Measurements from ENCODE around the gene GNAS-AS1. TPM values are rescaled to one million over a fixed set of nuclear protein-coding genes. Genes with fewer than 3 reads are reported as not detected.
"Not testable (repeated sequence)": the region's sequence is repeated elsewhere in the genome, so short reads cannot be mapped to it uniquely, and the experiment has no call there.

GNAS-AS1 gene
- total RNA-seq, 2 experiments from 2014 or later, result 0.89 to 1.8 TPM

DNA sequence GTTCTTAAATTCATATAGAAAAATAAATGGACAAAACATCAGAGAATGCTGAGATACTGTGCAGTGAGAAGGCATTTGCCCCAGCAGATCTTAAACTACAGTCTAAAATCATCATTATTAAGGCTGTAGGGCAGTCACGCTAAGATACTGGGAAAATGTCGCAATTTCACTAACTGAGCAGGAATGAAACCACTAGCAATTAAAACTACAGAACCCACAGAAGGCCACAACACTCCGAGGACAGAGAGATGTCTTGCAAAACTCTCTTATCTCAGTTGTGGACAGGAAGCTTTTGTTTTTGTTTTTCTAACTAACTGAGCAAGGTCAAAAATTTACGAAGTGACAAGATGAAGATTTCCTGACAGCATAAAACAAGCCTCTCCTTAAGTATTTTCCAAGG, 18.2 kb downstream of the GNAS-AS1 start:
- H3K27ac Mint-ChIP-seq, result no peak overlapping the region
- DNase-seq, result no peak
- no peak for ATAC-seq
- H3K27me3 Mint-ChIP-seq, result peaks cover 56% of the 10 kb centered on the region
- CTCF ChIA-PET, result no interaction called here
- H3K36me3 Mint-ChIP-seq, result peaks cover 3% of the 10 kb centered on the region
- no peak overlapping the region for H3K4me3 Mint-ChIP-seq
- peaks cover 19% of the 10 kb centered on the region for H3K4me1 Mint-ChIP-seq
- H3K9me3 Mint-ChIP-seq (ENCODE audit: low read depth), result peaks cover 2% of the 10 kb centered on the region

DNA sequence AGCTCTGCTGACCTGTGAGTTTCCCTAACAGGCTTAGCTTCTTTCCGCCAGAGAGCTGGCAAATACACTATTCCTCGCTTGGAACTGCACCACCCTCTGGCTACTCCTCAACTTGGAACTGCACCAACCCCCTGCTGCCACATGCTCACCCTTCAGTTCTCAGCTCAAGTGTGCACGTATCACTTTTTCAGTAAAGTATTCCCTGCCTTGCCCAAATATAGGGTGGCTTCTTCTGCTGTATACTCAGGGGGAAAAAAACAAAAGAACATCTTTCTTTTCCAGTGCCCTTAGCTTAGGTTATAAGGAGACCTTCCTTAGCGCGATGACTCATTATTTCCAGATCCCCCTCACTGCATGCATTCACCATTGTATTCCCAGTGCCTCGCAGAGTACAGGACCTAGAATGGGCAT, 21.2 kb downstream of the GNAS-AS1 start:
- peaks cover 2% of the 10 kb centered on the region for H3K9me3 Mint-ChIP-seq (ENCODE audit: low read depth)

DNA sequence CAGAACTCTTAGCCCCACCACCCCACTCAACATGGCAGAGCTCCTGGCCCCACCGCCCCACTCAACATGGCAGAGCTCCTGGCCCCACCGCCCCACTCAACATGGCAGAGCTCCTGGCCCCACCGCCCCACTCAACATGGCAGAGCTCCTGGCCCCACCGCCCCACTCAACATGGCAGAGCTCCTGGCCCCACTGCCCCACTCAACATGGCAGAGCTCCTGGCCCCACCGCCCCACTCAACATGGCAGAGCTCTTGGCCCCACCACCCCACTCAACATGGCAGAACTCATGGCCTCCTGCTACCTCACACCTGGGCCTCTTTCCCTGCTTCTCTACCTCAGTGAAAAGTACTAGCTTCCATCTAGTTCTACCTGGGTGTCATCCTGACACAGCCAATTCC, 21.9 kb downstream of the GNAS-AS1 start:
- H3K27ac Mint-ChIP-seq, result not testable (repeated sequence)

More for the DNA sequence above, 21.2 kb downstream of the GNAS-AS1 start:
- peaks cover 3% of the 10 kb centered on the region for H3K36me3 Mint-ChIP-seq
- peaks cover 42% of the 10 kb centered on the region for H3K27me3 Mint-ChIP-seq
- H3K27ac Mint-ChIP-seq, result no peak overlapping the region
- ATAC-seq, result no peak
- no peaks in the 10 kb centered on the region for H3K4me1 Mint-ChIP-seq
- DNase-seq, result no peak
- no peak overlapping the region for H3K4me3 Mint-ChIP-seq
- CTCF ChIA-PET, result interaction anchor here (0.6 kb wide), 1 partner anchor 367 kb away, joined by 4 read pairs; no protein-coding TSS in a partner anchor

DNA sequence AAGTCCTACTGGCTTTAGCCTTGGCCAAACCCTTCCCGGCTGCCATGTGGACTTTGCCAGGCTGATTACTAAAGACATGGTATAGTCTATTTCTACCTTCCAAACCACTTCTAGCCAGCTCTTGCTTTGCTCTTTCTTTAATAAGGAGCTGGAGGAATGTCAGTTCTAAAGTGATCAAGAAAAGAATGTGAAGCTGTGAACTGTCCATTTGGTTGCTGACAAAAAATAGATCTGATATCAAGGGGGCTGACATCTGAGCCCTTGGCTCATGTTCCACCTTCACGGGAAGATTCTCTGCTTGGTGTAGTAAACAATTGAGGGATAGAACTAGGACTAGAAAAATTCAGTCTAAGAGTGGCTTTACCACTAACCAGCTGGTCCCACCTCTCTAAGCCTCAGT, 22.6 kb downstream of the GNAS-AS1 start:
- H3K27ac Mint-ChIP-seq, result no peak overlapping the region
- peaks cover 3% of the 10 kb centered on the region for H3K36me3 Mint-ChIP-seq
- H3K4me1 Mint-ChIP-seq, result no peaks in the 10 kb centered on the region
- CTCF ChIA-PET, result no interaction called here
- no peak for DNase-seq
- peaks cover 40% of the 10 kb centered on the region for H3K27me3 Mint-ChIP-seq
- ATAC-seq, result no peak
- H3K4me3 Mint-ChIP-seq, result no peak overlapping the region
- peaks cover 2% of the 10 kb centered on the region for H3K9me3 Mint-ChIP-seq (ENCODE audit: low read depth)

More for the DNA sequence above, 21.9 kb downstream of the GNAS-AS1 start:
- H3K9me3 Mint-ChIP-seq (ENCODE audit: low read depth); H3K4me1 Mint-ChIP-seq; H3K4me3 Mint-ChIP-seq; H3K36me3 Mint-ChIP-seq; DNase-seq; ATAC-seq; CTCF ChIA-PET: not testable (repeated sequence)
- peaks cover 44% of the 10 kb centered on the region for H3K27me3 Mint-ChIP-seq

DNA sequence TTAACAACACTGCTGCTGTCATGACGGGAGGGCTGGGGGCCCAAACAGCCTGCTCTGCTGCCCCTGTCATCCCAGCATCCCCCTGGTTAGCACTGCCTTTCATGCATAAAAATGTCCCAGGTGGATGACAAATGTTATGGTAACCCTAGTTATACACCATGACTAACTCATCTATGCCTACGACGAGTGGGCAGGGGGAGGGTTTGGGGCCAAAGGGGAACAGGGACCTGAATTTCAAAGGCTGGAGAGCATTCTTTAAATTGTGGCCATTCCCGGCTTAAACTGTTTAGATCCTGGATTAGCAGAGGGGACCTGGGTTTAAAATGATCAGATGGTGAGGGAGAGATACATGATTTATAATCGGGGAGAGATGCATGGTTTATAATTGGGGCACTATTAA, 24.4 kb downstream of the GNAS-AS1 start:
- peaks cover 5% of the 10 kb centered on the region for H3K36me3 Mint-ChIP-seq
- CTCF ChIA-PET, result no interaction called here
- H3K9me3 Mint-ChIP-seq (ENCODE audit: low read depth), result peaks cover 2% of the 10 kb centered on the region
- no peak overlapping the region for H3K4me3 Mint-ChIP-seq
- DNase-seq, result no peak
- H3K4me1 Mint-ChIP-seq, result no peaks in the 10 kb centered on the region
- no peak for ATAC-seq
- peaks cover 39% of the 10 kb centered on the region for H3K27me3 Mint-ChIP-seq
- no peak overlapping the region for H3K27ac Mint-ChIP-seq

DNA sequence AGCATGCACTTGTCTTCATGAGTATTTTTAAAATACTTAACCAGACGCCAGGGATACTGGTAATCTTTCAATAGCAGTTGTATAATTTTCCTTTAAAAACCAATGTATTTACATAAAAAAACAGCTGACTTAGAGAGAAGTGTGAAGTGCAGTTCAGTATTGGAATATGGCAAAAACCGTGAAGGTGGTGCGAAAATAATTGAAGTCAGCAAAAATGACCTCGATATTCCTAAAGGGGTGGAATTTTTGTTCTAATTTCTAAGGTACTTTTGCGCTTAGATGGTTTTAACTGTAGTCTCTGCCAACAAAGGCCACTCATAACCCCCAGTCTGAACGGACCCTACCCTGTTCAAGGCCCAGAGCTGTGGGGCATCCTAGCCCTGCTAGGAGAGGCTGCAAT, 25.3 kb downstream of the GNAS-AS1 start:
- no peak for DNase-seq
- no peaks in the 10 kb centered on the region for H3K4me1 Mint-ChIP-seq
- H3K4me3 Mint-ChIP-seq, result no peak overlapping the region
- peaks cover 3% of the 10 kb centered on the region for H3K9me3 Mint-ChIP-seq (ENCODE audit: low read depth)
- no peak overlapping the region for H3K27ac Mint-ChIP-seq
- H3K27me3 Mint-ChIP-seq, result peaks cover 47% of the 10 kb centered on the region
- H3K36me3 Mint-ChIP-seq, result peaks cover 13% of the 10 kb centered on the region
- CTCF ChIA-PET, result no interaction called here
- ATAC-seq, result no peak

DNA sequence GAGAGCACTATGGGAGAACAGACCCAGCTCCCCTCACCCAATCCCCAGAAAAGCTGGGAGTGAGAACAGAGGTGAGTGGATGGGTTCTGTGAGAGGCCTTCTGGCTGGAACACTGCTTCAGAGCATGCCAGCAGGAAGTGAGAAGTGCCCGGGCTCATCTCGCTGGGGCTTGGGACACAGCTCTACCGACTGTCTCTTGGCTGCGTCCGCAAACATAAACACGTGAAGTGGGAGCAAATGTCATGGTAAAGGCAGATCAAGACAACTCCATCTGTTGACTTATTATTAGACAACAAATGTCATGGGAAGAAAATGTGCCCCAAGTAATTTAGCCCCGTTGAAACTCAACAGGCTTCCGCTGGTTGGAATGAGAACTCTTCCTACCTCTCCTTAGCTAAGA, 25.9 kb downstream of the GNAS-AS1 start:
- Mint-ChIP-seq H3K36me3 (peaks cover 16% of the 10 kb centered on the region), H3K4me1 (no peaks in the 10 kb centered on the region), H3K9me3 (ENCODE audit: low read depth) (peaks cover 3% of the 10 kb centered on the region), H3K4me3 (no peak overlapping the region), H3K27me3 (peaks cover 48% of the 10 kb centered on the region), H3K27ac (no peak overlapping the region)
- DNase-seq (no peak), ATAC-seq (no peak)
- CTCF ChIA-PET, result interaction anchor here (1.0 kb wide), 1 partner anchor 14 kb away, joined by 4 read pairs; no protein-coding TSS in a partner anchor

DNA sequence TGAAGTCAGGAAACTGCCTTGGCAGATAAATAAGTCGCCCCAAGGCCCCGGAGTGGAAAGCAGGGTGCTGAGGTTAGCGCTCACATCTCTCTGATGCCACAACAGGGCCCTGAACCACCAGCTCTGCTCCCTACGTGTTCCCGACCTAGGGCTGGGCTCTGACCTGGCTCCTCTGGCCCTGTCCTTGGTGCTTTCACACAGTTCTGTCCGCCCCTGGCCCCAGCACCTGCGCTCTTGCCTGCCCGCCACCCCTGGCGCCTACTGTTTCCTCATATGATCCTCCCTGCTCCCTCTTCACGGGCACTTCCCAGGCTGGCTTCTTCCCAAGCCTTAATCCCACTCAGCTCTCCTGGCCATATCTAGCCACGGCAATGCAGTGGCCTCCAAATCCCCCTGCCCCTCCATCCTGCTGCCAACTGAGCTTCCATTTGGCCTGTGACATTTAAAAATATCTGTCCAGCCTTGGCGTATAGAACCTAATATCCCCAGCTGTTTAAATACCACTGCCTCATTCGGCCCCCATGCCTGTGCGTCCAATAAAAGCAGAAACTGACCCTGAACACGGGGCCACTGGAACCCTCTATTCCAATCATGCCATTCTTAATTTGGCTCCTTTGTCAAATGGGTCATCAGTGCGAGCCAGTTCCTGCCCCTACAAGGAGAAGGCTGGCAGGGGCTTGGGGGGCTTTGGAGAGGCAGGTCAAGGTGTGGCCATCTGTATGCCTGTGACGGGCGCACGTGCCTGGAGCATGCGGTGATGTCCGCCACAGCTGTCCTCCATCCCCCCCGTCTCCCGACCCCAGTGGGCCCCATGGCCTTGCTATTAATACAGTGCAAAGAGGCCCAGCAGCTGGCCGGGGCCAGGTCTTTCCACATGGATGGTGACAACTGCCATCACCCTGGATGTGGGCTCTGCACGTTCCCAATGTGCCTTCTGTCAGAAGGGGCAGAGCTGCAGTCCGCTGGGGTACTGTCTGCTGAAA, 27.7 kb downstream of the GNAS-AS1 start:
- Mint-ChIP-seq H3K27me3 (peaks cover 48% of the 10 kb centered on the region), H3K9me3 (ENCODE audit: low read depth) (peaks cover 3% of the 10 kb centered on the region), H3K4me3 (no peak overlapping the region), H3K27ac (no peak overlapping the region), H3K4me1 (peaks cover 14% of the 10 kb centered on the region), H3K36me3 (peaks cover 12% of the 10 kb centered on the region)
- DNase-seq, result no peak
- no peak for ATAC-seq
- CTCF ChIA-PET, result no interaction called here

DNA sequence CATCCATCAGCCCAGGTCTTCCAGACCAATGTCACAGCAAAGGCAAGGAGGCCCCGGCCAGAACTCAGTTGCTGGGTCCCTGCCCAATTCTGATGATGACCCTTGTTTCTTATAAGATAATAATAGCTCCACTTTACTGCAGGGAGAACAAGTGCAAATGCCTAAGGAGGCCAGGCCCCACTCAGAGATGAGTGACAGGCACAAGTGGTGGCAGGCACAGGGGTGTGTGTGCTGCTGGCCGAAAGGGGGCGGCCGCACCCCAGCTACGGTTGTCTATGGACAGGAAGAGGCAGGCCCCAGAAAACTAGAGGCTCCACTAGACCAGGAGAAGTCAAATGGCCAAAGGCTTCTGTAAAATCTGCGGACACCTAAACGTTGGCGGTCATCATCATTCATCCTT, 28.6 kb downstream of the GNAS-AS1 start:
- Mint-ChIP-seq H3K4me1 (peaks cover 17% of the 10 kb centered on the region), H3K4me3 (no peak overlapping the region), H3K27ac (no peak overlapping the region), H3K9me3 (ENCODE audit: low read depth) (peaks cover 3% of the 10 kb centered on the region), H3K36me3 (peaks cover 12% of the 10 kb centered on the region), H3K27me3 (peaks cover 44% of the 10 kb centered on the region)
- no peak for ATAC-seq
- CTCF ChIA-PET, result no interaction called here
- DNase-seq, result no peak

DNA sequence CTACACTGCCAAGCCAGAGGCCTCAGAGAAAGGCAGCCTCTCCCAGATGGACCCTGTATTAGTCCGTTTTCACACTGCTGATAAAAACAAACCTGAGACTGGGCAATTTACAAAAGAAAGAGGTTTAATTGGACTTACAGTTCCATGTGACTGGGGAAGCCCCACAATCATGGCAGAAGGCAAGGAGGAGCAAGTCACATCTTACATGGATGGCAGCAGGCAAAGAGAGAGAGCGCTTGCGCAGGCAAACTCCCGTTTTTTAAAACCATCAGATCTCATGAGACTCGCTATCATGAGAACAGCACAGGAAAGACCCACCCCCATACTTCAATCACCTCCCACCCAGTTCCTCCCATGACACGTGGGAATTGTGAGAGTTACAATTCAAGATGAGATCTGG, 30.2 kb downstream of the GNAS-AS1 start:
- H3K4me3 Mint-ChIP-seq; CTCF ChIA-PET; H3K27ac Mint-ChIP-seq; ATAC-seq; H3K9me3 Mint-ChIP-seq (ENCODE audit: low read depth); DNase-seq: not testable (repeated sequence)
- peaks cover 50% of the 10 kb centered on the region for H3K27me3 Mint-ChIP-seq
- peaks cover 17% of the 10 kb centered on the region for H3K4me1 Mint-ChIP-seq
- peaks cover 12% of the 10 kb centered on the region for H3K36me3 Mint-ChIP-seq

DNA sequence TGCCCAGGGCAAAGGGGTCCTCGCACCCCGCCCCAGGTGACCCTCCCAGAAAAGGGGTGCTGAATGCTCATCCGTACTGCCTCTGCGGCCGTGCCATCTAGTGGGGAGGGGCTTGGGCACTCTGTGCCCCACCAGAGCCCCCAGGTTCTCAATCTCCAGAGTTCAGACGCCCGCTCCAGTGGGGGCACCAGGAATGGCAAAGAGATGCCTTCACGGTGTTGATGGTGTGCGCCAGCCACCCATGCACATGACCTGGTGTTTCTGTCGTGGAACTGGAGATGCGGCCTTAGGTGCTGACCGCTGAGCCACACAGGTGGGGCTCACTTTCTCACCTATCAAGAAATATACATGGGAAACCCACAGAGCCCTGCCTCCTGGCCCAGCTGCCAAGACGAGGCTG, 30.8 kb downstream of the GNAS-AS1 start:
- H3K4me3 Mint-ChIP-seq, result no peak overlapping the region
- CTCF ChIA-PET, result no interaction called here
- H3K27ac Mint-ChIP-seq, result no peak overlapping the region
- H3K9me3 Mint-ChIP-seq (ENCODE audit: low read depth), result peaks cover 3% of the 10 kb centered on the region
- peaks cover 53% of the 10 kb centered on the region for H3K27me3 Mint-ChIP-seq
- no peak for DNase-seq
- H3K4me1 Mint-ChIP-seq, result peaks cover 17% of the 10 kb centered on the region
- peaks cover 12% of the 10 kb centered on the region for H3K36me3 Mint-ChIP-seq
- ATAC-seq, result no peak

DNA sequence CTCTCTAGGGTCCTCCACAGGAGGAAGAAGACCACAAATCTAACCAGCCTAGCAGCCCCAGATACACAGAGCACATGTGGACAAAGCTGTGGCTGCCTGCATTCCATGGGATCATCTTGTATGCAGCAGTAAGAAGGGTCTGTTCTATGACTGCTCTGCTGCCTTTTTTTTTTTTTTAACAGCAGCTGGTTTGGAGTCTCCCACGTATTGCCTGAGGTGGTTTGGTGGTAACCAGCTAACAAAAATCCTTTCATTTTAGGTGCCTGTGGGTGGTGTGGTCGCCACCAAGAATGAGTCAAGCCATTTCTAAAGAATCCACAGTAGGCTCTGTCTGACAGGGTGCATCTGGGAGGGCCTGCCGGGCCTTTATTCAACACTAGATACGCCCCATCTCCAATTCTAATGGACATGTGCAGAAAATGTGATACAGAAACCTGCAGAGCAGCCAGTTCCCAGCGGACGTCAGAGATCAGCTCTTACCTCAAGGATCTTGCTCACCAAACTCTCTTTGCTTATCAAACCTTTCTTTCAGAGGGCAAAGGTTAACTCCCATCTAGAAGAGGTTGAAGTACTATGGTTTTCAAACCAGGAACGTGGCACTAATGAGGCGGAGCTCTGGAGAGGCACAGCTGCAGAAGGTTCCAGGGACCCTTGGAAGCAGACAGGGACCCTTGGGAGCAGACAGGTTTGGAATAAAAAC, 32.0 kb downstream of the GNAS-AS1 start:
- peaks cover 3% of the 10 kb centered on the region for H3K9me3 Mint-ChIP-seq (ENCODE audit: low read depth)
- H3K27me3 Mint-ChIP-seq, result peaks cover 53% of the 10 kb centered on the region
- peaks cover 12% of the 10 kb centered on the region for H3K36me3 Mint-ChIP-seq
- no peak overlapping the region for H3K27ac Mint-ChIP-seq
- peak; percentile 91 for ATAC-seq
- DNase-seq, result peak; percentile 89
- H3K4me3 Mint-ChIP-seq, result no peak overlapping the region
- CTCF ChIA-PET, result interaction anchor here (1.0 to 2.0 kb wide), 3 partner anchors 9 to 33 kb away, joined by 3 to 6 read pairs (median 5); no protein-coding TSS in a partner anchor
- peaks cover 17% of the 10 kb centered on the region for H3K4me1 Mint-ChIP-seq

DNA sequence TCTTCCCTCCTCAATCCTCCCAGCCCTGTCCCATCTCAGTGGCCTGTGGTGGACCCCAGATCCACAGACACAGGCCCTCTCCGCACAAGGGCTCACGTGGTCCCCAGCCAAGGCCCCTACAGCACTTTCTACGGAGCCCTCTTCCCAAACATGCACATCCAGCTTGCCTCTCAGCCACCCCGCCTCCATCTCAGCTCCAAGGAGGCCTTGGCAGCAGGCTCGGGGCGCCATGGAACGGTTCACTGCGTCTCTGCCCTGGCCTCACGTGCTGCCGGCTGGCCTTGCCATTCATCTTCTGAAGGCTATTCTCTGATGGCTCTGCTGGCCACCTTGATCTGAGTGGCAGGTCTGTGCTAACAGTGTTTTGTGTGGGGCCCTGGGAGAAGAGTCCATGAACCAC, 33.0 kb downstream of the GNAS-AS1 start:
- ATAC-seq, result no peak
- no peak overlapping the region for H3K27ac Mint-ChIP-seq
- H3K27me3 Mint-ChIP-seq, result peaks cover 59% of the 10 kb centered on the region
- peaks cover 12% of the 10 kb centered on the region for H3K36me3 Mint-ChIP-seq
- peaks cover 3% of the 10 kb centered on the region for H3K9me3 Mint-ChIP-seq (ENCODE audit: low read depth)
- CTCF ChIA-PET, result interaction anchor here (1.1 to 2.0 kb wide), 2 partner anchors 8 to 34 kb away, joined by 3 to 5 read pairs; no protein-coding TSS in a partner anchor
- H3K4me3 Mint-ChIP-seq, result no peak overlapping the region
- H3K4me1 Mint-ChIP-seq, result peaks cover 17% of the 10 kb centered on the region
- no peak for DNase-seq
